ENCODE results near the gene FUZ.

The FUZ gene

DNA sequence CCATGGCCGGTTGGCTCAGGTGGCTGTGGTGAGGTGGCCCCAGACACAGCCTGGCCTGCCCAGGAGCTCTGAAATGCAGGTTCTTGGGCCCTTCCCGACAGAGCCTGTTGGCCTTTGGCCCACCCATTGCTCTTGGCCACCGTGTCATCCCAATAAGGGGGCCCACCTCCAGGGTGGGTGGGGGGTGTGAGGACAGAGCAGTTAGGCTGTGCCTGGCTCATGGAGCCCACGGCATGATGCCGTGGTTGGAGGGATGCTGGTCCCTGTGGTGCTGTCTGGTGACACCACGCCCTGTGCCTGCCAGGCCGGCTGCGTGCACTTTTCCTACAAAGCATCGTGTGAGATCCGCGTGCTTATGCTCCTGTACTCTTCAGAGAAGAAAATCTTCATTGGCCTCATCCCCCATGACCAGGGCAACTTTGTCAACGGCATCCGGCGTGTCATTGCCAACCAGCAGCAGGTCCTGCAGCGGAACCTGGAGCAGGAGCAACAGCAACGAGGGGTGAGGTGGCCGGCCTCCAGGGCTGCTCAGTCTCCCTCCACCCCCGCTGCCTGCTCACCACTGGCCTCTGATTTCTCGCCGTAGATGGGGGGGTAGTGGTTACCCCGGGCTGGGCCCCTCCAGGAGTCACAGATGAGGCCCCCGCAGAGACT, 46.7 kb upstream of the FUZ start:
- Histone ChIP-seq H3K4me1 (ENCODE audit: control insufficient read depth, insufficient read depth, low read length) (peaks cover 10% of the 10 kb centered on the region; the same call in 1 of the 2 replicates), H3K9me3 (ENCODE audit: control insufficient read depth, insufficient read depth, low read depth, low read length) (no peaks in the 10 kb centered on the region), H3K4me3 (ENCODE audit: low read depth, low read length) (no peak overlapping the region), H3K36me3 (ENCODE audit: control insufficient read depth in 2 of 2, insufficient read depth in 1 of 2, low read length in 2 of 2) (peaks cover 21 to 94% of the 10 kb centered on the region in 2 experiments), H3K27ac (ENCODE audit: extremely low read depth, low read depth, low read length) (peak overlapping the region; percentile 66; the same call in 1 of the 2 replicates)
- POLR2A ChIA-PET = interaction anchor here (0.8 to 8.2 kb wide), 8 partner anchors 8 to 93 kb away, joined by 3 to 128 read pairs (median 6); partner anchors contain the start of genes FUZ and PTOV1
- CTCF ChIA-PET = interaction anchor here (0.6 kb wide), 1 partner anchor 188 kb away, joined by 3 read pairs; no protein-coding TSS in a partner anchor
- TF ChIP-seq, protein P1, sequence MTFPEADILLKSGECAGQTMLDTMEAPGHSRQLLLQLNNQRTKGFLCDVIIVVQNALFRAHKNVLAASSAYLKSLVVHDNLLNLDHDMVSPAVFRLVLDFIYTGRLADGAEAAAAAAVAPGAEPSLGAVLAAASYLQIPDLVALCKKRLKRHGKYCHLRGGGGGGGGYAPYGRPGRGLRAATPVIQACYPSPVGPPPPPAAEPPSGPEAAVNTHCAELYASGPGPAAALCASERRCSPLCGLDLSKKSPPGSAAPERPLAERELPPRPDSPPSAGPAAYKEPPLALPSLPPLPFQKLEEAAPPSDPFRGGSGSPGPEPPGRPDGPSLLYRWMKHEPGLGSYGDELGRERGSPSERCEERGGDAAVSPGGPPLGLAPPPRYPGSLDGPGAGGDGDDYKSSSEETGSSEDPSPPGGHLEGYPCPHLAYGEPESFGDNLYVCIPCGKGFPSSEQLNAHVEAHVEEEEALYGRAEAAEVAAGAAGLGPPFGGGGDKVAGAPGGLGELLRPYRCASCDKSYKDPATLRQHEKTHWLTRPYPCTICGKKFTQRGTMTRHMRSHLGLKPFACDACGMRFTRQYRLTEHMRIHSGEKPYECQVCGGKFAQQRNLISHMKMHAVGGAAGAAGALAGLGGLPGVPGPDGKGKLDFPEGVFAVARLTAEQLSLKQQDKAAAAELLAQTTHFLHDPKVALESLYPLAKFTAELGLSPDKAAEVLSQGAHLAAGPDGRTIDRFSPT (tag by site-specific recombination; IDR thresholded peaks at IDR 0.05) = 0 out of 2 replicates have a peak, but pooled peaks have one; percentile 5
- TF ChIP-seq, protein P2, sequence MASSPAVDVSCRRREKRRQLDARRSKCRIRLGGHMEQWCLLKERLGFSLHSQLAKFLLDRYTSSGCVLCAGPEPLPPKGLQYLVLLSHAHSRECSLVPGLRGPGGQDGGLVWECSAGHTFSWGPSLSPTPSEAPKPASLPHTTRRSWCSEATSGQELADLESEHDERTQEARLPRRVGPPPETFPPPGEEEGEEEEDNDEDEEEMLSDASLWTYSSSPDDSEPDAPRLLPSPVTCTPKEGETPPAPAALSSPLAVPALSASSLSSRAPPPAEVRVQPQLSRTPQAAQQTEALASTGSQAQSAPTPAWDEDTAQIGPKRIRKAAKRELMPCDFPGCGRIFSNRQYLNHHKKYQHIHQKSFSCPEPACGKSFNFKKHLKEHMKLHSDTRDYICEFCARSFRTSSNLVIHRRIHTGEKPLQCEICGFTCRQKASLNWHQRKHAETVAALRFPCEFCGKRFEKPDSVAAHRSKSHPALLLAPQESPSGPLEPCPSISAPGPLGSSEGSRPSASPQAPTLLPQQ (tag by site-specific recombination; IDR thresholded peaks at IDR 0.05) = peak; percentile 51; the same call in 1 of the 2 replicates
- TF ChIP-seq ZNF114 (tag by site-specific recombination; IDR thresholded peaks at IDR 0.05) (no peak), SETDB1 (IDR thresholded peaks at IDR 0.05; ENCODE audit: insufficient read length, low read length) (no peak), KLF8 (tag by site-specific recombination; IDR thresholded peaks at IDR 0.05) (0 out of 2 replicates have a peak, but pooled peaks have one; percentile 4)
- TF ChIP-seq, protein P3, sequence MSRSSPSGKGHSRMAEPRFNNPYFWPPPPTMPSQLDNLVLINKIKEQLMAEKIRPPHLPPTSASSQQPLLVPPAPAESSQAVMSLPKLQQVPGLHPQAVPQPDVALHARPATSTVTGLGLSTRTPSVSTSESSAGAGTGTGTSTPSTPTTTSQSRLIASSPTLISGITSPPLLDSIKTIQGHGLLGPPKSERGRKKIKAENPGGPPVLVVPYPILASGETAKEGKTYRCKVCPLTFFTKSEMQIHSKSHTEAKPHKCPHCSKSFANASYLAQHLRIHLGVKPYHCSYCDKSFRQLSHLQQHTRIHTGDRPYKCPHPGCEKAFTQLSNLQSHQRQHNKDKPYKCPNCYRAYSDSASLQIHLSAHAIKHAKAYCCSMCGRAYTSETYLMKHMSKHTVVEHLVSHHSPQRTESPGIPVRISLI (tag by site-specific recombination; IDR thresholded peaks at IDR 0.05) = 0 out of 2 replicates have a peak, but pooled peaks have one; percentile 6

DNA sequence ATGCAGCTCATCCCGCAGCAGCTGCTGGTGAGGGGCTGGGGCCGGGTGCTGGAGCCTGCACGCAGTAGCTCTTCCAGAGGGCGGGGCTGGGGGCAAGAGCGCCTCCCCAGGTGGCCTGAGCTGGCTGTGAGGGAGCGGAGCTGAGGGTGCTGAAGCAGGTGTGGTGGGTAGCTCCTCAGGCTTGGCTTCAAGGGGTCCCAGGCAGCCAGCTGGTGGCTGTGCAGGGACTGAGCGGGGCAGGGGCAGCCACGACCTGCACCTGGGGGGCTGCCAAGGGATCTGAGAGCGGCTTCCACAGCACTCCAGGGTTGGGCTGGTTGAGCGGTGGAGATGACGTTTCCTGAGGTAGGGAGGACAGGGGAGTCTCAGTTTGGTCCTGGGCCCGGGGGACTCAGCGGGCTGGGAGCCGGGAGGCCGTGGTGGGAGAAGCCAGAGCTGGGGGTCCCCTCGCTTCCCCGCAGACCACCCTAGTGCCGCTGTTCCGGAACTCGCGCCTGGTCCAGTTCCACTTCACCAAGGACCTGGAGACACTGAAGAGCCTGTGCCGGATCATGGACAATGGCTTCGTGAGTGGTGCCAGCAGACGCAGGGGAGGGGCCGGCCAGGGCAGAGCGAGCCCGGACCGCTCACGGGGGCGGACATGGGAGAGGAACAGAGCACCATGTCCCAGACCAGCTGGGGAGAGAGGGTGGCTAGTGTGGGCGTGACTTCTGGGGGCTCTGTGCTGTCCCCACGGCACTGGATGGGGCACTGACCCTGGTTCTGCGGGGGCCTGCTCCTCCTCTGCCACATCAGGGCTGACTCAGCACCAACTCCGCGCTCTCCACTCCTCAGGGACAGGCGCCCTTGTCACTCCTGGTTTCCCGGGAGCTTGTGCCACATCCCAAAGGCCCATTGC, 45.2 kb upstream of the FUZ start:
- Histone ChIP-seq H3K36me3 (ENCODE audit: control insufficient read depth in 2 of 2, insufficient read depth in 1 of 2, low read length in 2 of 2) (peaks cover 16 to 88% of the 10 kb centered on the region in 2 experiments), H3K4me1 (ENCODE audit: control insufficient read depth, insufficient read depth, low read length) (peaks cover 15% of the 10 kb centered on the region), H3K4me3 (ENCODE audit: low read depth, low read length) (no peak overlapping the region), H3K27ac (ENCODE audit: extremely low read depth, low read depth, low read length) (peak overlapping the region; percentile 53), H3K9me3 (ENCODE audit: control insufficient read depth, insufficient read depth, low read depth, low read length) (no peaks in the 10 kb centered on the region)
- CTCF ChIA-PET = interaction anchor here (1.0 to 1.4 kb wide), 3 partner anchors 10 to 177 kb away, joined by 3 to 4 read pairs (median 3); no protein-coding TSS in a partner anchor
- POLR2A ChIA-PET = interaction anchor here (0.7 to 3.1 kb wide), 10 partner anchors 8 to 140 kb away, joined by 3 to 28 read pairs (median 3); partner anchors contain the start of genes AKT1S1, AP2A1, MED25 and PNKP
- no peak for TF ChIP-seq SALL2 (tag by site-specific recombination; IDR thresholded peaks at IDR 0.05; ENCODE audit: borderline replicate concordance)
- TF ChIP-seq, protein P4, sequence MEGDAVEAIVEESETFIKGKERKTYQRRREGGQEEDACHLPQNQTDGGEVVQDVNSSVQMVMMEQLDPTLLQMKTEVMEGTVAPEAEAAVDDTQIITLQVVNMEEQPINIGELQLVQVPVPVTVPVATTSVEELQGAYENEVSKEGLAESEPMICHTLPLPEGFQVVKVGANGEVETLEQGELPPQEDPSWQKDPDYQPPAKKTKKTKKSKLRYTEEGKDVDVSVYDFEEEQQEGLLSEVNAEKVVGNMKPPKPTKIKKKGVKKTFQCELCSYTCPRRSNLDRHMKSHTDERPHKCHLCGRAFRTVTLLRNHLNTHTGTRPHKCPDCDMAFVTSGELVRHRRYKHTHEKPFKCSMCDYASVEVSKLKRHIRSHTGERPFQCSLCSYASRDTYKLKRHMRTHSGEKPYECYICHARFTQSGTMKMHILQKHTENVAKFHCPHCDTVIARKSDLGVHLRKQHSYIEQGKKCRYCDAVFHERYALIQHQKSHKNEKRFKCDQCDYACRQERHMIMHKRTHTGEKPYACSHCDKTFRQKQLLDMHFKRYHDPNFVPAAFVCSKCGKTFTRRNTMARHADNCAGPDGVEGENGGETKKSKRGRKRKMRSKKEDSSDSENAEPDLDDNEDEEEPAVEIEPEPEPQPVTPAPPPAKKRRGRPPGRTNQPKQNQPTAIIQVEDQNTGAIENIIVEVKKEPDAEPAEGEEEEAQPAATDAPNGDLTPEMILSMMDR (tag by site-specific recombination; IDR thresholded peaks at IDR 0.05) = peak; percentile 48
- TF ChIP-seq, protein P2 (tag by site-specific recombination; IDR thresholded peaks at IDR 0.05) = no peak
- TF ChIP-seq, protein P5, sequence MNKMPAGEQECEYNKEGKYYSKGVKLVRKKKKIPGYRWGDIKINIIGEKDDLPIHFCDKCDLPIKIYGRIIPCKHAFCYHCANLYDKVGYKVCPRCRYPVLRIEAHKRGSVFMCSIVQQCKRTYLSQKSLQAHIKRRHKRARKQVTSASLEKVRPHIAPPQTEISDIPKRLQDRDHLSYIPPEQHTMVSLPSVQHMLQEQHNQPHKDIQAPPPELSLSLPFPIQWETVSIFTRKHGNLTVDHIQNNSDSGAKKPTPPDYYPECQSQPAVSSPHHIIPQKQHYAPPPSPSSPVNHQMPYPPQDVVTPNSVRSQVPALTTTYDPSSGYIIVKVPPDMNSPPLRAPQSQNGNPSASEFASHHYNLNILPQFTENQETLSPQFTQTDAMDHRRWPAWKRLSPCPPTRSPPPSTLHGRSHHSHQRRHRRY (tag by site-specific recombination; IDR thresholded peaks at IDR 0.05) = no peak
- no peak for TF ChIP-seq ZNF302 (tag by site-specific recombination; IDR thresholded peaks at IDR 0.05; ENCODE audit: low read depth)
- TF ChIP-seq, protein P6, sequence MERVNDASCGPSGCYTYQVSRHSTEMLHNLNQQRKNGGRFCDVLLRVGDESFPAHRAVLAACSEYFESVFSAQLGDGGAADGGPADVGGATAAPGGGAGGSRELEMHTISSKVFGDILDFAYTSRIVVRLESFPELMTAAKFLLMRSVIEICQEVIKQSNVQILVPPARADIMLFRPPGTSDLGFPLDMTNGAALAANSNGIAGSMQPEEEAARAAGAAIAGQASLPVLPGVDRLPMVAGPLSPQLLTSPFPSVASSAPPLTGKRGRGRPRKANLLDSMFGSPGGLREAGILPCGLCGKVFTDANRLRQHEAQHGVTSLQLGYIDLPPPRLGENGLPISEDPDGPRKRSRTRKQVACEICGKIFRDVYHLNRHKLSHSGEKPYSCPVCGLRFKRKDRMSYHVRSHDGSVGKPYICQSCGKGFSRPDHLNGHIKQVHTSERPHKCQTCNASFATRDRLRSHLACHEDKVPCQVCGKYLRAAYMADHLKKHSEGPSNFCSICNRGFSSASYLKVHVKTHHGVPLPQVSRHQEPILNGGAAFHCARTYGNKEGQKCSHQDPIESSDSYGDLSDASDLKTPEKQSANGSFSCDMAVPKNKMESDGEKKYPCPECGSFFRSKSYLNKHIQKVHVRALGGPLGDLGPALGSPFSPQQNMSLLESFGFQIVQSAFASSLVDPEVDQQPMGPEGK (tag by site-specific recombination; IDR thresholded peaks at IDR 0.05) = peak; percentile 48
- peak; percentile 29; the same call in 1 of the 2 replicates for TF ChIP-seq WT1 (tag by site-specific recombination; IDR thresholded peaks at IDR 0.05)
- TF ChIP-seq, protein P7, sequence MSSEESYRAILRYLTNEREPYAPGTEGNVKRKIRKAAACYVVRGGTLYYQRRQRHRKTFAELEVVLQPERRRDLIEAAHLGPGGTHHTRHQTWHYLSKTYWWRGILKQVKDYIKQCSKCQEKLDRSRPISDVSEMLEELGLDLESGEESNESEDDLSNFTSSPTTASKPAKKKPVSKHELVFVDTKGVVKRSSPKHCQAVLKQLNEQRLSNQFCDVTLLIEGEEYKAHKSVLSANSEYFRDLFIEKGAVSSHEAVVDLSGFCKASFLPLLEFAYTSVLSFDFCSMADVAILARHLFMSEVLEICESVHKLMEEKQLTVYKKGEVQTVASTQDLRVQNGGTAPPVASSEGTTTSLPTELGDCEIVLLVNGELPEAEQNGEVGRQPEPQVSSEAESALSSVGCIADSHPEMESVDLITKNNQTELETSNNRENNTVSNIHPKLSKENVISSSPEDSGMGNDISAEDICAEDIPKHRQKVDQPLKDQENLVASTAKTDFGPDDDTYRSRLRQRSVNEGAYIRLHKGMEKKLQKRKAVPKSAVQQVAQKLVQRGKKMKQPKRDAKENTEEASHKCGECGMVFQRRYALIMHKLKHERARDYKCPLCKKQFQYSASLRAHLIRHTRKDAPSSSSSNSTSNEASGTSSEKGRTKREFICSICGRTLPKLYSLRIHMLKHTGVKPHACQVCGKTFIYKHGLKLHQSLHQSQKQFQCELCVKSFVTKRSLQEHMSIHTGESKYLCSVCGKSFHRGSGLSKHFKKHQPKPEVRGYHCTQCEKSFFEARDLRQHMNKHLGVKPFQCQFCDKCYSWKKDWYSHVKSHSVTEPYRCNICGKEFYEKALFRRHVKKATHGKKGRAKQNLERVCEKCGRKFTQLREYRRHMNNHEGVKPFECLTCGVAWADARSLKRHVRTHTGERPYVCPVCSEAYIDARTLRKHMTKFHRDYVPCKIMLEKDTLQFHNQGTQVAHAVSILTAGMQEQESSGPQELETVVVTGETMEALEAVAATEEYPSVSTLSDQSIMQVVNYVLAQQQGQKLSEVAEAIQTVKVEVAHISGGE (tag by site-specific recombination; conservative IDR thresholded peaks at IDR 0.05; ENCODE audit: low read depth) = peak; percentile 37; the same call in 1 of the 2 replicates

Measured in HEK293 (cell line).